MG63 (cell line): ENCODE data around the gene ZNF385A. TPM values are rescaled to one million over a fixed set of nuclear protein-coding genes. Genes with fewer than 3 reads are reported as not detected.

Experiments used
- DNase-seq: peaks from one replicate; pipeline ENCODE4 v3.0.0-alpha.2; 2020
- H3K27me3 ChIP-seq: fragments of 250-450 bp; sonication (Bioruptor Pico); 2 replicates; pipeline ENCODE4 v1.5.1; 2020; ENCODE audit warnings: mild to moderate bottlenecking, moderate library complexity
- H3K36me3 ChIP-seq: fragments of 250-450 bp; sonication (Bioruptor Pico); 2 replicates; pipeline ENCODE4 v1.5.1; 2020; ENCODE audit warnings: mild to moderate bottlenecking, moderate library complexity
- H3K4me3 ChIP-seq: fragments of 250-450 bp; sonication (Bioruptor Pico); 2 replicates; pipeline ENCODE4 v1.5.1; 2020; ENCODE audit warnings: mild to moderate bottlenecking, moderate library complexity
- H3K9me3 ChIP-seq: fragments of 250-450 bp; sonication (Bioruptor Pico); 2 replicates; pipeline ENCODE4 v1.5.1; 2020; ENCODE audit warnings: mild to moderate bottlenecking, moderate library complexity
- total RNA-seq: library from RNA; depleted of rRNA; stranded (reverse); fragments of >200 nt; shearing (Covaris generic); gene quantifications from 2 replicates; pipeline ENCODE4 v1.2.3, GENCODE V29; 2014; ENCODE audit warnings: low replicate concordance

ZNF385A gene
- total RNA-seq, 1 experiment from 2014 or later: 0.89 TPM

DNA sequence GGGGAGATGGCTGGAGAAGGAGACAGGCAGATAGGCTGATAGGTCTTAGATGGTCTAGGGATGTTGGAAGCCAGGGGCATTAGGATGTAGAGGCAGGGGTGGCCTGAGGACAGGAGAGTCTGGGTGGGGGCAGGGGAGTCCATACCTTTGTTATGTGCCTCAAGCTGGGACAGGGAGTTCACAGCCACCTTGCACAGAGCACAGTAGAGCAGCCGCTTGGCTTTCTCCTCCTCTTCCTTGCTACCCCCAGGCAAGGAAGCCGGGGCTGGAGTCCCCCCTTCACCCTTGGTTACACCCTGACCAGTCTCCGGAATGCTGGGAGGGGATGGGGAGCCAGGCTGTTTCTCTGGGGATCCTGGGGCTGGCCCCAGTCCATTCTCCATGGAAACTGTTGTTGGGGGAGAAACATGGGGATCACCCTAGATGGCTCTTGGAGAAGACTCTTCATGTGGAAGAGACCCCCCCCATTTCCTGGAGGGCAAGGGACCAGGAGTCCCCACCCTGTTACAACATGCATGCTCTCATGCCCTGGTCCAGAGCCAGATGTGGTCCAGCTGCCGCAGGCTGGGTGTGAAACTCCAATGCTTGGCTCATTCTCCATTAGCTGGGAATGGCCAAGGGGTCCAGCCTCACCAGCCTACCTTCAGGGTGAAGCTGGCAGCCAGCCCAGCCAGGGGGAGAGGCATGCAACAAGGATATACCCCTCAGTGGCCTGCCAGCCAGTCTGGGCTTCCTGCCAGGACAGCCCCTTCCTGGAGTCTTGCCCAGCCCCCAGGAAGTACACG lies 13.0 kb downstream of the ZNF385A start:
- Histone ChIP-seq H3K9me3 (no peaks in the 10 kb centered on the region), H3K36me3 (0 out of 2 replicates have a peak, but pooled peaks cover 2% of the 10 kb centered on the region), H3K27me3 (no peaks in the 10 kb centered on the region), H3K4me3 (no peak overlapping the region)
- peak; percentile 75 for DNase-seq

DNA sequence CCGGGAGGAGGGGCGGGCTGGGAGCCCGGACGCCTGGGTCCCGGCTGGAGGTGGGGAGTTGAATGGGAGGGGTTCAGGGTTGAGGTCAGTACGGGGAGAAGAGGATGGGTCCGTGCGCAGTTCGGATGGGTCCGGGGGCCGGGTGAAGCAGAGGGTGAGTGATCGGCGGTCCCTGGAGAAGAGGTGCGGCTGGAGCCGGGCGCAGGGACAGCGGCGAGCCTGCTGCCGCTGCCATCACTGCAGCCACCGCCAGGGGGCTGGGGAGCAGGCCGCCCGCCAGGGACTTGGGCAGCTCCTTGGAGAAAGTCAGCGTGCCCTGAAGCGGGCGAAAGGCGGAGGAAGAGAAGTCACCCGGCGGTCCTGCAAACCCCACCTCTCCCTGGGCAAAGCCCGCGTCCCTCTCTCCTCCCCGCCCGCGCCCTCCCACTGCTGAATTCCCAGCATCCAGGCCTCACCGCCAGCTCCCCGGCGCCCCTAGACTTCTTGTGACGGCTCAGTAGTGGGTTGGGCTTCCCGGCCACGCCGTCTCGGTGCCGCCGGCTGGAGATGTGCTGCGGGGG lies 14.3 kb downstream of the ZNF385A start:
- peak; percentile 85 for DNase-seq
- peak overlapping the region; percentile 38 for H3K4me3 ChIP-seq
- 0 out of 2 replicates have a peak, but pooled peaks cover 2% of the 10 kb centered on the region for H3K36me3 ChIP-seq
- H3K9me3 ChIP-seq: no peaks in the 10 kb centered on the region
- no peaks in the 10 kb centered on the region for H3K27me3 ChIP-seq

DNA sequence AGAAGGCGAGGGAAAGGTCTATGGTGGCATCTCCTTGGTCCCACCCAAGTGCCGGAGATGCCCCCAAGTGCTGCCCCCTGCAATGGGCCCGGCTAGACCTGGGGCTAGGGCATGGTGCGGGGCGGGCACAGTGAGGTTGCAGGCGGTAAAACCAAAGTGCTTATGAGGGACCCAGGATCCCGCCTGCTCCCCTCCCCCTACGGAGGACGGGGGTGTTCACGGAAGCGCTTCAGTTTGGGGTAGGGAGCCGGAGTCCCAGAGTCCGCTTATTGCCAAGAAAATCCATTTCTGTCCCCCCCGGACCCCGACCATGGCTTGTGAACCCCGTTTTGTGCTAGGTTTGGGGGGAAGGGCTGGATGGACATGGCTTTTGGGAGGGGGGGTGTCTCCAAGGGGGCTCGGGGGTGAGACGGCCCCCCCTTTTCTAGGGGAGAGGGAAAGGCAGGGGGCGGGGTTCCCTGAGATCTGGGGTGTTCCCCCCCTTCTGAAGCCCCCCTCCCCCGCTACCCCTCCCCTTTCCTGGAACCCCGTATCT lies 14.9 kb downstream of the ZNF385A start:
- Histone ChIP-seq H3K4me3 (peak overlapping the region; percentile 38; the same call in 1 of the 2 replicates), H3K9me3 (no peaks in the 10 kb centered on the region), H3K36me3 (0 out of 2 replicates have a peak, but pooled peaks cover 2% of the 10 kb centered on the region), H3K27me3 (no peaks in the 10 kb centered on the region)
- no peak for DNase-seq

DNA sequence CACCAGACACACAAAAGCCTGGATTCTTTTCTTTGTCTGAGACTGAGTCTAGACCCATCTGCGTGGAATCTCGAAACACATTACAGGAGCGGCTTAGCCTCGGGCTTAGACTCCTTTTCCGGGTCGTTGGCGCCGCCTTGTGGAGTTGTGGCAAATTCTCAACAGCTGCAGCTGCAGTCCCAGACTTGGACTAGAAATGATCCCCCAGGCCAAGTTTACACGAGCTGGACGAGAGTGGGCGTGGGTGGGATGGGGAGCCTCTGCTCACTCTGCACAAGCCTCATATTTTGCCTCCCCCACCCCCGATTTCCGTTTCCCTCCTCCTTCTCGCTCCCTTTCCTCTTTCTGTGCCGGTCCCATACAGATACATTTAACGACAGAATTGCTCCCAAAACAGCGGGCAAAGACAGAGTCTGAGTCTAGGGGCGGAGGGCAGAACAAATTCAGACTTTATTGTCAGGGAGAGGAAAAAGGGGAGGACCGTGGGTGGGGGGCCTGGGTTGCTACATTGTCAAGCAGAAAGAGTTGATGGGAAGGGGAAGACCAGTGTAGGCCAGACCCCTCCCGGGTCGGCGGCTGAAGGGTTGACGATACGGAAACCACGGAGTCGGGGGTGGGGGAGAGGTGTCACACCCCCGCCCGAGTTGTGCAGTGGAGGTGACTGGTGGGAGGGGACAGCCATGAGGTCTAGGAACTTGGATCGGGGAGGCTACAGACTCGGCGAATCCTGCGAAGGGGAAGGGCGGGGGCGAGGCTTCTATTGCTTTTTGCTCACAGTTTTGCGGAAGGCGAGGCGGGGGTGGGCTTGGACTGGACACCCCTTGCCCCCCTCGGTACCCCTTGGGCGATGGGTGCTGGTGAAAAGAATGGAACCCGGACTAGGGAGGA lies 15.6 kb downstream of the ZNF385A start:
- Histone ChIP-seq H3K36me3 (0 out of 2 replicates have a peak, but pooled peaks cover 2% of the 10 kb centered on the region), H3K27me3 (no peaks in the 10 kb centered on the region), H3K9me3 (no peaks in the 10 kb centered on the region), H3K4me3 (no peak overlapping the region)
- peak; percentile 84 for DNase-seq

DNA sequence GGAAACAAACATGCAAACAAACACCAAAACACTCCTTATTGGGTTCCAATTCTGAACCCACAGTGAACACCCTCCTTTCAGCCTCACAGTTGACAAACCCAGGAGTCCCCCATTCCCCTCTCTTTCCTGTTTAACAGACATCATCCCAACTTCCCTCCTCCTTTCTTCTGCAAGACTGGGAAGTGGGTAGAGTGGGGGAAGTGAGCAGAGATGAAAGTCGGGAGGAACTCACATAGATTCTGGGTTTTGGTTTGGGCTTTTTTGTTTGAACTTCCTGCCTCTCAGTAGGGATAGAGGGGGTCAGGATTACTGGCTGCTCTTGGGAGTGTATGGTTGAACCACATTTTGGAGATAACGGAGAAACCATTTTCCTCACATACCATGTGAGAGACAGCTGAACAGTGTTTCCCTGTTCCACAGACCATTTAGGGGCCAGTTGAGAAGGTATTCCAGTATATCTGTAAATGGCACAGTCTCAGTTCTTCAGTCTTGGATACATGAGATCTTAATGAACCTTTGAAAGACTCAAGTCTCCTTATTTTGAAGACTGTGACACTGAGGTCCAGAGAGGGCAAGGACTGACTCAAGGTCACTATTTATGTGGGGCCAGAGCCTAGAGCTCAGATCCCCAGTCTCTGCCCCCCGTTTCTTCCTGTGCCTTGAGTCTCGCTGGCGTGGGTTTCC lies 16.4 kb downstream of the ZNF385A start:
- DNase-seq: no peak
- H3K36me3 ChIP-seq: 0 out of 2 replicates have a peak, but pooled peaks cover 2% of the 10 kb centered on the region
- no peaks in the 10 kb centered on the region for H3K27me3 ChIP-seq
- H3K9me3 ChIP-seq: no peaks in the 10 kb centered on the region
- H3K4me3 ChIP-seq: no peak overlapping the region

DNA sequence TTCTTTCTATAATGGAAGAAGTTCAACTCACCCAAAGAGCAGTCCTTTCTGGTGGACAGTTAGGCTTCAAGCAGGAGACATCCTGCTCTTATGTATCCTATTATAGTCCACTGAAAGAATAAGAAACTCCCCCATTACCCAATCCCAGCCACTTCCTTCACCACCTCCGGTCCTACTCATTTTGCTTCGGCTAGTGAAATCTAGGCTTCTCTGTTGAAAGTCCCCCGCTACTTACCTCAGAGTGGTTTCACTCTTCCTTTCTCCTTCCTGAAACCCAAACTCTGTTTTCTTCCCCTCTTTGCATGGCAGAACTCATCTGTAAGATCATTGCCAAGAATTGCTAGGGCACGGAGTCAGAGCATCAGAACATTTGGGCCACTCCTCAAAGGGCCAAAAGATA lies 20.1 kb downstream of the ZNF385A start, which contains the start of gene GPR84:
Gene GPR84, minus strand, starts transcription at position 74 of the 400 bp plus-strand sequence. CDS start 635 bp downstream, outside the sequence.
- DNase-seq: no peak
- no peaks in the 10 kb centered on the region for H3K9me3 ChIP-seq
- H3K27me3 ChIP-seq: no peaks in the 10 kb centered on the region
- H3K36me3 ChIP-seq: no peaks in the 10 kb centered on the region
- no peak within 1 kb of the TSS for H3K4me3 ChIP-seq

DNA sequence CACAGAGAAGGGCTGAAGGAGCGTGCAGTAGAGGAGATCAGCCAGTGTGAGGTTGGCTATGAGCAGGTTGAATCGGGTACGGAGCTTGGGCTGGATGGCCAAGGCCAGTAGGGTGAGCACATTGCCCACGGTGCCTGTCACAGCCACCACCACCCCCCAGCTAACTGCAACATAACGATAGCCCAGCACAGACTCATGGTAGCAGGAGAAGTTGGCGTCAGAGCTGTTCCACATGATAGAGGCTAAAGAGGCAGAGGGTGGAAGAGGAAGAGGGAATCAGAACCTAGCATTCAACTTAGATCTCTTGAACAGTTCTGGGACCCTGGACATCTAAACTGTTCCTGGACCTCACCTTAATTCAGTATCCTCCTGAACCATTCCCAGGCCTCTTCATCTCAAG lies 20.9 kb downstream of the ZNF385A start:
- Histone ChIP-seq H3K27me3 (no peaks in the 10 kb centered on the region), H3K36me3 (no peaks in the 10 kb centered on the region), H3K4me3 (no peak overlapping the region), H3K9me3 (no peaks in the 10 kb centered on the region)
- DNase-seq: no peak

DNA sequence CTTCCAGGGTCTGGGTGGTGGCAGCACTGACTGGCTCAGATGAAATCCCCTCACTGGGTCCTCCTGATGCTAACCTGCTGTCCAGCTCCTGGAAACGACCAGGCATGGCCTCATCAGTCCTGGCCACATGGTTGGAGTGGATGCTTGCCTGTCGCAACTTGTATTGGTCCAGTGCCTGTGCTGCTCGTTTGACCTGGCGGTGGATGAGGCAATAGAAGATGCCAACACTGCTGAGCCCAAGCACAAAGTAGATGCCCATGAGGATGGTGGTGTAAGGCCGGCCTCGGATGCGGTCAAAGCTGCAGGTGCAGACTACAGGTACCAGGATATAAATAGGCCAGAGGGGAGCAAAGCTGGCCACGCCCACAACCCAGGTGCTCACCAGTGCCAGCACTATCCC lies 21.5 kb downstream of the ZNF385A start:
- Histone ChIP-seq H3K9me3 (no peaks in the 10 kb centered on the region), H3K27me3 (no peaks in the 10 kb centered on the region), H3K4me3 (no peak overlapping the region), H3K36me3 (no peaks in the 10 kb centered on the region)
- no peak for DNase-seq

DNA sequence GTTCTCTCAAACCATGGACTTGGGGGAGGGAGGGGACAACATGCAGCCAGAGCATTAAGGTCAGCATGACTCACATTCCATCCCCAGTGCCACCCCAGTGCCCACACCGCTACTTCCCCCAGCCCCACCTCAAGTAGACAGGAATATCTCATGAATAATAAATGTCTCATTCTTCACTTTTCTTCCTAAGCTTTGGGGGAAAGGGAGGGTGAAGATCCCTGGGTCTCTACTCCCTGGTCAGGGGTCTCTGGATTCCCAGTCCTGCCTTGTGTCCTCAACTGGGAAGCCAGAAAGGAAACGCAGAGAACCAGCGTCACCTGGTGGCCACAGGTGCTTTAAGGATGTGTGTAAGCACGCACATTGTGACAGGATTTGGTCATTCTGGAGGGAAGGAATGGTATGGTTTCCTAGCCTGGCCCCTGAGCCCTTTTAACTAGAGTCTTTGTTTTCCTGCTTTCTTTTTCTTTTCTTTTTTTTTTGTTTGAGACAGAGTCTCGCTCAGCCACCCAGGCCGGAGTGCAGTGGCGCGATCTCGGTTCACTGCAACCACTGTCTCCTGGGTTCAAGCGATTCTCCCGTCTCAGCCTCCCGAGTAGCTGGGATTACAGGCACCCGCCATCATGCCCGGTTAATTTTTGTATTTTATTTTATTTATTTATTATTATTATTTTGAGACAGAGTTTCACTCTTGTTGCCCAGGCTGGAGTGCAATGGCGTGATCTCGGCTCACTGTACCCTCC lies 23.6 kb downstream of the ZNF385A start:
- DNase-seq: peak; percentile 39
- no peaks in the 10 kb centered on the region for H3K9me3 ChIP-seq
- no peaks in the 10 kb centered on the region for H3K36me3 ChIP-seq
- no peaks in the 10 kb centered on the region for H3K27me3 ChIP-seq
- no peak overlapping the region for H3K4me3 ChIP-seq

DNA sequence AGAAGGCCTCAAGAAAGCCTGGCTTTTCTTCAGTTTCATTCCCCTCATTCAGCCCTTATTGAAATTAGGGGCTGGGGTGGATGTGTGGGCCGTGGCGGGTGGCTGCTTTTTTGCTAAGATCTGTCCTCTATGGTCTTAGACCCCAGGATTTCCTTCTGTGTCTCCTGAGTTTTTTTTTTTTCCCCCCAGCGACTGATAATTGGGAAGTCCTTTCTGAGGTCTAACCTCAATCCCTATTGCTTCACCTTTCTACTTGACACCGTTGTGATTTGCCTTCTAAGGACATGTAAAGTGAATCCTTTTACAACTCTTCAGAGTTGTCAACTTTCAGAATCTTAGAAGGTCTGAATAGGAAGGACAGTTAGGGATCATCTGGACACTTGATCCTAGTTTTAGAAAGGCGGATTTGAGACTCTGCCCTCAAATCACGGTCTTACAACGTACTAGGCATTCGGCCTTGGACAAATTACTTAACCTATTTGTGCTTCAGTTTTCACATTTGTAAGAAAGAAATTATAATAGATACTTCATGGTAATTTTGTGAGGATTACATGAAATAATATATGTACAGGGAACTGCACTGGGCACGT lies 24.7 kb downstream of the ZNF385A start:
- peak overlapping the region; percentile 53 for H3K4me3 ChIP-seq
- no peaks in the 10 kb centered on the region for H3K36me3 ChIP-seq
- no peaks in the 10 kb centered on the region for H3K27me3 ChIP-seq
- no peaks in the 10 kb centered on the region for H3K9me3 ChIP-seq
- no peak for DNase-seq

DNA sequence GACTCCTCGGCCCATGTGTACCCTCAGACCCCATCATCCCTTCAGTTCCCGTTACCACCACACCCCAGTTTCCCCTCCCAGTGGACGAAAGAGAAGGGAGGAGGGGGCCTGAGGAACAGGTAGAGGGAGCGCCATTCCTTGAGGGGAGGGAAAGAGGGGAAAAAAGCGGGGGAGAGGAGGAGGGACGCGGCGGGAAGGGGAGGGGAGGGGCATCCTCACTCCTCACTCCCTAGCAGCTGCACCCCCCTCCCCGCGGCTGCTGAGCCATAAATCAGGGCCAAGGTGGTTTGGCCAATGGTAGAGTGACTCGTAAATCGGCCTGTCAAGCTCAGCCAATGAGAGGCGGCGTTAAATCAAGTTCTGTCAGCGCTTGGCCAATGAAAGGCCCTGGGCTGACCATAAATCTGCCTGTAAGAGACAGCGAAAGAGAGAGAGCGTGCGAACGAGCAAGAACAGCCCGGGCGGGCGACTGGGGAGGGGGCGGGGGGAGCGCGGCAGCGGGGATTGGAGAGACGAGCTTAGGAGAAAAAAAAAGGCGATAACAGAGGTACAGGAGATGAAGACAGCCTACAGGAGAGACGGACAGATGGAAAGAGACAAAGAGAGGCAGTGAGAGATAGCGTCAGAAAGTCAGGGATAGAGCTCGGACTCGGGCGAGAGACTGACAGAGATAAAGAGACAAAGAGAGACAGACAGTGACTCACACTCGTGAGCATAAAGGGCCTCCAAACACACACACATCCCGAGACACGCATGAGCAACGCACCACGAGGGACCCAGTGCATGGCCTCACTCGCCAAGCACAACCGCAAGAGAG lies 25.4 kb downstream of the ZNF385A start:
- Histone ChIP-seq H3K4me3 (peak overlapping the region; percentile 53), H3K36me3 (no peaks in the 10 kb centered on the region), H3K27me3 (no peaks in the 10 kb centered on the region), H3K9me3 (no peaks in the 10 kb centered on the region)
- peak; percentile 97 for DNase-seq

DNA sequence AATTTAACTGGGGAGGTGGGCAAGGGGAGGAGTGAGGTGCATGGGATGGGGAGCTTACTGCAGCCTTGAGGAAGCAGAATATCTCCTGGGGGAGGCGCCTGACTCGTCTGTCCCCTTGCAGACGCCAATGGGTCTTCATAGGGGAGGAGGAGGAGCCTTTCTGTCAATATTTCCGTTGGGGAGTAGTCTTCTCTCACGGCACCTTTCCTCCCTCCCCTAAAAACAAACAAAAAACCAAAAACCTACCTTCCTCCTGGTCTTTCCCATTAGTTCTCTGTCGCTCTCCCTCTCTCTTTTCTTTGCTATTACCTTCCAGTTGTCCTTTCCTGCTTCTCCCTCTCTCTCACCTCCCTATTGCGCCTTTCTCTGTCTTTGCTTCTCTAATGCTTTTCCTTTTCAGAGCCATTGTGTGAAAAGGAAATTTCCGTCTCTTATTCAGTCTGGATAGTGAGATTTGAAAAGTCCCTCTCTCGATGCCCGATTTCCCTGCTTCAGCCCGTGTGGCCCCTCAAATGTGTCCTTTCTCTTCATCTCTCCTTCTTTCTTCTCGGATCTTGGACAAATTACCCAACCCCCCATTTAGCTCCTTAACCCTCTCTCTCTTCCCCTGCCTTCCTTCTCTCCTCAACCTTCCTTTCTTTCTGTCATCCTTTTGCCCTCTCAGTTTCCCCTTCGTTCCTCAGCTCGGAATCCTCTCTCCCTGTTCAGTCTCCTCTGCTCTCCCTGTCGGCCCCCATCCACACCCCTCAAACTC lies 26.2 kb downstream of the ZNF385A start:
- Histone ChIP-seq H3K36me3 (no peaks in the 10 kb centered on the region), H3K9me3 (no peaks in the 10 kb centered on the region), H3K4me3 (peak overlapping the region; percentile 53), H3K27me3 (no peaks in the 10 kb centered on the region)
- no peak for DNase-seq

DNA sequence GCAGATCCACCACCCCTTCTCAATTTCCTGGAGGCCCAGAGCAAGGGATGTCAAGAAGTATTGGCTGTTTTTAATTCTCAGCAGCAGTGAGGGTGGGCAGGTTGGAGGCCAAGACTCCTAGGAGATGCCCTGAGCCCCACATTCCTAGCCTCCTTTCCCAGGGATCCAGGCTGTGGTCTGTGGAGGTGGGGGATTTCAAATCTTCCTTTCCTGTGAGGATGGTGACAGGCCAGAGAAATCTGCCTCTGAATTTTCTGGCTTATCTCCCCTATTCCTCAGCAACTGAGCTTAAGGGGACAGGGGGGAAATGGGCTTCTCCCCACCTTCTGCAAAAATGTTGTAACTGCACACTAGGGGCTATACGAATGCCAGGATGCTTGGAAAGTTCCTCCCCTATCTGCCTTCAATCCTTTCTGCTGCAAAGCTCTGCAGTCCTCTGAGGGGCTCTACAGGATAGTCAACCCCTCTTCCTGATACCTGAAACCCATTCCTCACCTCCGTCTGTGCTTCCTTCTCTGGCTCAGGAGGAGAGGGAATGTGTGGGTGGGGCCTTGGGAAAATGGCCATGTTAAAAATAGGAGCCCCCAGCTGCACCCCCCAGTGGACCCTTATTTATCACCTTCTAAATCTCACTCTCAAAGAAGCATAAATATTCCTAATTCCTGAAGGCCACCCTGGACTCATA lies 26.9 kb downstream of the ZNF385A start:
- H3K27me3 ChIP-seq: no peaks in the 10 kb centered on the region
- H3K9me3 ChIP-seq: no peaks in the 10 kb centered on the region
- no peak for DNase-seq
- H3K4me3 ChIP-seq: no peak overlapping the region
- H3K36me3 ChIP-seq: peaks cover 3% of the 10 kb centered on the region
